Measurements from ENCODE around the gene PRKRIP1.
A peak's percentile ranks its signal among the peaks of the same experiment; 100 is the strongest.

Gene PRKRIP1

DNA sequence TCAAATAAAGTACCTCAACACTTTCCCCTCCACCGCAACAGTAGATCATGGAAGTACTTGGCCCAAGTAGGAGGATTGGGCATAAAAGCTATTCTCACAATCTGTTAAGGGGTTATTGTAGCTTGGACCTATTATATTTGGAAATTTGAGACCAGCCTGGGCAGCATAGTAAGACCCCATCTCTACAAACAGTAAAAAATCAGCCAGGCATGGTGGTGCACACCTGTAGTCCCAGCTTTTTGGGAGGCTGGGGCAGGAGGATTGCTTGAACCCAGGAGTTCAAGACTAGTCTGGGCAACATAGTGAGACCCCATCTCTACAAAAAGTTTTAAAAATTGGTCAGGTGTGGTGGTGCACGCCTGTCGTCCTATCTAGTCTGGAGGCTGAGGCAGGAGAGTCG, 13.2 kb downstream of the PRKRIP1 start:
- TF ChIP-seq, protein P1, sequence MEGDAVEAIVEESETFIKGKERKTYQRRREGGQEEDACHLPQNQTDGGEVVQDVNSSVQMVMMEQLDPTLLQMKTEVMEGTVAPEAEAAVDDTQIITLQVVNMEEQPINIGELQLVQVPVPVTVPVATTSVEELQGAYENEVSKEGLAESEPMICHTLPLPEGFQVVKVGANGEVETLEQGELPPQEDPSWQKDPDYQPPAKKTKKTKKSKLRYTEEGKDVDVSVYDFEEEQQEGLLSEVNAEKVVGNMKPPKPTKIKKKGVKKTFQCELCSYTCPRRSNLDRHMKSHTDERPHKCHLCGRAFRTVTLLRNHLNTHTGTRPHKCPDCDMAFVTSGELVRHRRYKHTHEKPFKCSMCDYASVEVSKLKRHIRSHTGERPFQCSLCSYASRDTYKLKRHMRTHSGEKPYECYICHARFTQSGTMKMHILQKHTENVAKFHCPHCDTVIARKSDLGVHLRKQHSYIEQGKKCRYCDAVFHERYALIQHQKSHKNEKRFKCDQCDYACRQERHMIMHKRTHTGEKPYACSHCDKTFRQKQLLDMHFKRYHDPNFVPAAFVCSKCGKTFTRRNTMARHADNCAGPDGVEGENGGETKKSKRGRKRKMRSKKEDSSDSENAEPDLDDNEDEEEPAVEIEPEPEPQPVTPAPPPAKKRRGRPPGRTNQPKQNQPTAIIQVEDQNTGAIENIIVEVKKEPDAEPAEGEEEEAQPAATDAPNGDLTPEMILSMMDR (IDR thresholded peaks at IDR 0.05; ENCODE audit: control extremely low read depth, extremely low read depth, low read depth, missing control alignments): no peak
- CTCF ChIA-PET: interaction anchor here (1.2 to 3.9 kb wide), 5 partner anchors 9 to 41 kb away, joined by 3 to 23 read pairs (median 5); partner anchors contain the start of gene PRKRIP1
- DNase-seq (ENCODE audit: extremely low spot score): no peak
- POLR2A ChIA-PET: no interaction called here

DNA sequence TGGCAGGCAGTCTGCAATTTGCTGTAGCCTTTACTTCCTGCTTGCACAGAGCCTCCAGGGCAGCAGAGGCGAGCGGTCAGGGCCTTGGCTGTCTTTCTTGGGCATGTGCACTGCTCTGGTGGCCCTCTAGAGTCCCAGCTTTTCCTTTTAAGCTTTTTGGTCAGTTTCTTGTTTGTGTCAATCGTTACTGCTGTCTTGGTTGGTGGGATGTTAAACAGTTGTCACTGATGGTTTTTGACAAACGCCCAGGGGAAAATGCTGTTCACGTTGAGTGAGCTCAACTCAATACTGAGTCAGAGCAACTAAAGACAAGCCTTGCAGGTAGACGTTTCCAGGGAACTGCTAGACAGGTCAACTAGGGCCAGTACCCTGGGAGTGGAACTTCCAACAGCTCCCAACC, 14.0 kb downstream of the PRKRIP1 start:
- ChIA-PET CTCF (interaction anchor here (1.0 to 3.9 kb wide), 7 partner anchors 9 to 57 kb away, joined by 3 to 23 read pairs (median 4); partner anchors contain the start of gene PRKRIP1), POLR2A (interaction anchor here (0.6 kb wide), 1 partner anchor 57 kb away, joined by 3 read pairs; no protein-coding TSS in a partner anchor)
- no peak for DNase-seq (ENCODE audit: extremely low spot score)
- TF ChIP-seq, protein P1 (IDR thresholded peaks at IDR 0.05; ENCODE audit: control extremely low read depth, extremely low read depth, low read depth, missing control alignments): no peak

DNA sequence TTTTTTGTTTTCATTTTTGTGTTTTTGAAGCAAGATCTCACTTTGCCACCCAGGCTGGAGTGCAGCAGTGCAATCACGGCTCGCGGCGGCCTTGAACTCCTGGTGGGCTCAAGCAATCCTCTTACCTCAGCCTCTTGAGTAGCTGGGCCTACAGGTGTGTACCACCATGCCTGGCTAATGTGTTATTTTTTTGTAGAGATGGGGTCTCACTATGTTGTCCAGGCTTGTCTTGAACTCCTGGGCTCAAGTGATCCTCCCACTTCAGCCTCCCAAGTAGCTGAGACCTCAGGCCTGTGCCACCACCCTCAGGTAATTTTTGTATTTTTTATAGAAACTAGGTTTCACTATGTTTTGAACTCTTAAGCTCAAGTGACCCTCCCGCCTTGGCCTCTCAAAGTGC, 14.8 kb downstream of the PRKRIP1 start:
- TF ChIP-seq, protein P1 (IDR thresholded peaks at IDR 0.05; ENCODE audit: control extremely low read depth, extremely low read depth, low read depth, missing control alignments): no peak
- CTCF ChIA-PET: interaction anchor here (0.6 to 2.9 kb wide), 10 partner anchors 10 to 56 kb away, joined by 3 to 12 read pairs (median 4); partner anchors contain the start of gene PRKRIP1
- POLR2A ChIA-PET: no interaction called here
- DNase-seq (ENCODE audit: extremely low spot score): no peak

- no peak for DNase-seq (ENCODE audit: extremely low spot score)
- ChIA-PET POLR2A (no interaction called here), CTCF (interaction anchor here (0.7 to 2.9 kb wide), 16 partner anchors 8 to 54 kb away, joined by 3 to 19 read pairs (median 6); partner anchors contain the start of genes ALKBH4 and PRKRIP1)
- TF ChIP-seq, protein P1 (IDR thresholded peaks at IDR 0.05; ENCODE audit: control extremely low read depth, extremely low read depth, low read depth, missing control alignments): peak; percentile 46
These were observed 16.4 kb downstream of the PRKRIP1 start for GRCh38 chr7:102412548-102412947.

GRCh38 chr7:102413091-102413490, 16.9 kb downstream of the PRKRIP1 start:
- POLR2A ChIA-PET: no interaction called here
- CTCF ChIA-PET: interaction anchor here (0.7 to 2.9 kb wide), 15 partner anchors 9 to 54 kb away, joined by 3 to 19 read pairs (median 6); partner anchors contain the start of genes ALKBH4 and PRKRIP1
- no peak for DNase-seq (ENCODE audit: extremely low spot score)
- TF ChIP-seq, protein P1 (IDR thresholded peaks at IDR 0.05; ENCODE audit: control extremely low read depth, extremely low read depth, low read depth, missing control alignments): no peak

GRCh38 chr7:102413611-102414010, 17.4 kb downstream of the PRKRIP1 start:
- TF ChIP-seq, protein P1 (IDR thresholded peaks at IDR 0.05; ENCODE audit: control extremely low read depth, extremely low read depth, low read depth, missing control alignments): no peak
- ChIA-PET POLR2A (no interaction called here), CTCF (interaction anchor here (1.2 to 3.7 kb wide), 6 partner anchors 9 to 53 kb away, joined by 4 to 19 read pairs (median 9); no protein-coding TSS in a partner anchor)
- no peak for DNase-seq (ENCODE audit: extremely low spot score)

Measured in GM10248 (cell line).